ENCODE data around the gene LRP1B. TPM values are rescaled to one million over a fixed set of nuclear protein-coding genes. Genes with fewer than 3 reads are reported as not detected.

Gene LRP1B
- total RNA-seq, 6 experiments from 2014 or later = 0.06 to 1.7 (median 0.15) TPM; not detected in 1

GRCh38 chr2:142127248-142127647 lies 3.6 kb downstream of the LRP1B start:
- Histone ChIP-seq H3K9me3 (no peaks in the 10 kb centered on the region), H3K27me3 (no peaks in the 10 kb centered on the region), H3K36me3 (no peaks in the 10 kb centered on the region), H3K27ac (no peak overlapping the region), H3K4me1 (no peaks in the 10 kb centered on the region), H3K4me3 (no peak overlapping the region)
- intact Hi-C loops (cut with DNase I) = no loop called here
- TF ChIP-seq CTCF (IDR thresholded peaks at IDR 0.05) (no peak), POLR2A (IDR thresholded peaks at IDR 0.05) (no peak)
- ATAC-seq (no peak), DNase-seq (no peak)

- no peaks in the 10 kb centered on the region for H3K27me3 ChIP-seq
- no peak for TF ChIP-seq POLR2A (IDR thresholded peaks at IDR 0.05)
- no peak for TF ChIP-seq CTCF (IDR thresholded peaks at IDR 0.05)
- no peaks in the 10 kb centered on the region for H3K9me3 ChIP-seq
- no peaks in the 10 kb centered on the region for H3K4me1 ChIP-seq
- ATAC-seq (no peak), DNase-seq (no peak)
- no peak overlapping the region for H3K27ac ChIP-seq
- H3K4me3 ChIP-seq = no peak overlapping the region
- no peaks in the 10 kb centered on the region for H3K36me3 ChIP-seq
- intact Hi-C loops (cut with DNase I) = no loop called here
Observed at GRCh38 chr2:142124706-142125105, 6.1 kb downstream of the LRP1B start.

GRCh38 chr2:142119347-142119746 lies 11.5 kb downstream of the LRP1B start:
- ATAC-seq (no peak), DNase-seq (no peak)
- TF ChIP-seq CTCF (IDR thresholded peaks at IDR 0.05) (no peak), POLR2A (IDR thresholded peaks at IDR 0.05) (no peak)
- Histone ChIP-seq H3K4me1 (no peaks in the 10 kb centered on the region), H3K36me3 (no peaks in the 10 kb centered on the region), H3K27ac (no peak overlapping the region), H3K27me3 (no peaks in the 10 kb centered on the region), H3K4me3 (no peak overlapping the region), H3K9me3 (no peaks in the 10 kb centered on the region)
- intact Hi-C loops (cut with DNase I) = no loop called here

- Histone ChIP-seq H3K4me1 (no peaks in the 10 kb centered on the region), H3K36me3 (no peaks in the 10 kb centered on the region), H3K9me3 (no peaks in the 10 kb centered on the region), H3K27ac (no peak overlapping the region), H3K4me3 (no peak overlapping the region), H3K27me3 (no peaks in the 10 kb centered on the region)
- DNase-seq (no peak), ATAC-seq (no peak)
- TF ChIP-seq POLR2A (IDR thresholded peaks at IDR 0.05) (no peak), CTCF (IDR thresholded peaks at IDR 0.05) (no peak)
- intact Hi-C loops (cut with DNase I) = no loop called here
Observed at GRCh38 chr2:142112757-142113221, 18.0 kb downstream of the LRP1B start.

GRCh38 chr2:142104134-142104758 lies 26.6 kb downstream of the LRP1B start:
- TF ChIP-seq CTCF (IDR thresholded peaks at IDR 0.05) (no peak), POLR2A (IDR thresholded peaks at IDR 0.05) (no peak)
- Histone ChIP-seq H3K4me1 (no peaks in the 10 kb centered on the region), H3K4me3 (no peak overlapping the region), H3K27me3 (no peaks in the 10 kb centered on the region), H3K9me3 (no peaks in the 10 kb centered on the region), H3K36me3 (no peaks in the 10 kb centered on the region), H3K27ac (no peak overlapping the region)
- intact Hi-C loops (cut with DNase I) = no loop called here
- ATAC-seq (no peak), DNase-seq (no peak)
- WGBS (ENCODE audit: insufficient coverage, low coverage, low lambda C conversion rate, missing lambda C conversion rate) = 69% methylated on average over 2 of the region's 2 CpGs

Measured in right lobe of liver (tissue), 6 donors.